Liver (tissue), 9 donors: ENCODE results near the gene IL10RB. TPM values are rescaled to one million over a fixed set of nuclear protein-coding genes. Genes with fewer than 3 reads are reported as not detected.

Experiments
- DNase-seq: peaks from one replicate; pipeline ENCODE4 v3.0.0-alpha.2; 2017; ENCODE audit warnings: low spot score
- H3K27ac ChIP-seq, 2 donors: one replicate each; pipeline ENCODE4 v1.7.0; 2013; ENCODE audit warnings: inconsistent platforms in 2 of 2, low read length in 2 of 2, control low read depth in 1 of 2, low read depth in 1 of 2, mild to moderate bottlenecking in 1 of 2
- H3K27me3 ChIP-seq, 4 donors: one replicate each; pipeline versions ENCODE4 v1.6.1 to v1.7.0; 2013; ENCODE audit warnings: low read length in 3 of 4, inconsistent platforms in 1 of 4, mild to moderate bottlenecking in 1 of 4, moderate library complexity in 1 of 4; ENCODE audit not compliant: control insufficient read depth in 4 of 4, insufficient read depth in 4 of 4
- H3K36me3 ChIP-seq, 4 donors: one replicate each; pipeline versions ENCODE4 v1.6.1 to v1.7.0; 2013; ENCODE audit warnings: low read length in 3 of 4, mild to moderate bottlenecking in 3 of 4, low read depth in 1 of 4, moderate library complexity in 1 of 4; ENCODE audit not compliant: control insufficient read depth in 4 of 4, insufficient read depth in 3 of 4
- H3K4me1 ChIP-seq, 4 donors: one replicate each; pipeline versions ENCODE4 v1.6.1 to v1.7.0; 2013; ENCODE audit warnings: low read length in 3 of 4, mild to moderate bottlenecking in 3 of 4, moderate library complexity in 1 of 4; ENCODE audit not compliant: control insufficient read depth in 4 of 4, insufficient read depth in 4 of 4
- H3K4me3 ChIP-seq, 3 donors: one replicate each; pipeline versions ENCODE4 v1.6.1 to v1.7.0; 2013; ENCODE audit warnings: low read length in 3 of 3, control low read depth in 1 of 3, low read depth in 1 of 3, mild to moderate bottlenecking in 1 of 3
- H3K9ac ChIP-seq, 2 donors: one replicate each; pipeline ENCODE4 v1.7.0; 2013; ENCODE audit warnings: low read length in 2 of 2, mild to moderate bottlenecking in 2 of 2, moderate library complexity in 2 of 2, control low read depth in 1 of 2, low read depth in 1 of 2
- H3K9me3 ChIP-seq, 4 donors: one replicate each; pipeline versions ENCODE4 v1.6.1 to v1.7.0; 2013; ENCODE audit warnings: low read length in 3 of 4; ENCODE audit not compliant: control insufficient read depth in 4 of 4
- EGR1 ChIP-seq, 2 donors: IDR thresholded peaks; 2 replicates each; pipeline ENCODE4 v1.6.1; 2016 to 2018; ENCODE audit warnings: antibody characterized with exemption in 2 of 2, low read depth in 2 of 2
- FOXA1 ChIP-seq: IDR thresholded peaks from 2 replicates; pipeline ENCODE4 v1.6.1; 2016; ENCODE audit warnings: antibody characterized with exemption
- FOXA2 ChIP-seq: IDR thresholded peaks from 2 replicates; pipeline ENCODE4 v1.6.1; 2016; ENCODE audit warnings: antibody characterized with exemption
- GABPA ChIP-seq, 2 donors: IDR thresholded peaks in 1 of 2; conservative IDR thresholded peaks in 1 of 2; 2 replicates each; pipeline ENCODE4 v1.6.1; 2016; ENCODE audit warnings: antibody characterized with exemption in 2 of 2, mild to moderate bottlenecking in 1 of 2, moderate library complexity in 1 of 2
- HNF4A ChIP-seq, 2 donors: conservative IDR thresholded peaks; 2 replicates each; pipeline ENCODE4 v1.6.1; 2016; ENCODE audit warnings: antibody characterized with exemption in 2 of 2, mild to moderate bottlenecking in 2 of 2
- HNF4G ChIP-seq: IDR thresholded peaks from 2 replicates; pipeline ENCODE4 v1.6.1; 2016; ENCODE audit warnings: antibody characterized with exemption
- JUND ChIP-seq, 2 donors: IDR thresholded peaks; 2 replicates each; pipeline ENCODE4 v1.6.1; 2016; ENCODE audit warnings: antibody characterized with exemption in 2 of 2
- NR2F2 ChIP-seq: IDR thresholded peaks from 2 replicates; pipeline ENCODE4 v1.6.1; 2016; ENCODE audit warnings: antibody characterized with exemption
- RAD21 ChIP-seq, 2 donors: IDR thresholded peaks; 2 replicates each; pipeline ENCODE4 v1.6.1; 2016; ENCODE audit warnings: antibody characterized with exemption in 2 of 2, mild to moderate bottlenecking in 2 of 2
- RXRA ChIP-seq, 2 donors: IDR thresholded peaks; 2 replicates each; pipeline ENCODE4 v1.6.1; 2017 to 2018; ENCODE audit warnings: antibody characterized with exemption in 2 of 2, mild to moderate bottlenecking in 1 of 2
- SP1 ChIP-seq: IDR thresholded peaks from 2 replicates; pipeline ENCODE4 v1.6.1; 2018; ENCODE audit warnings: antibody characterized with exemption, mild to moderate bottlenecking
- TAF1 ChIP-seq: conservative IDR thresholded peaks from 2 replicates; pipeline ENCODE4 v1.6.1; 2016; ENCODE audit warnings: antibody characterized with exemption, mild to moderate bottlenecking
- YY1 ChIP-seq: IDR thresholded peaks from 2 replicates; pipeline ENCODE4 v1.6.1; 2016; ENCODE audit warnings: antibody characterized with exemption, mild to moderate bottlenecking
- WGBS: extraction: QIAGEN DNeasy Blood & Tissue Kit; methylation state at CpG from one replicate; pipeline ENCODE4 v1.1.7; 2013; 5-methylcytosine and 5-hydroxymethylcytosine counted together
- polyA plus RNA-seq, 2 donors: library from polyadenylated mRNA; stranded (reverse) in 1 of 2; unstranded in 1 of 2; fragments of 200-250 nt in 1 of 2; fragments of >200 nt in 1 of 2; fragmentation: Nextera tagmentation in 1 of 2; extraction: Ambion mirVana in 1 of 2; gene quantifications; one replicate each; pipeline versions ENCODE4 v1.2.1 to v1.2.3, GENCODE V29; 2013 to 2015
- total RNA-seq, 2 donors: library from RNA; depleted of rRNA; stranded (reverse); fragments of >200 nt; gene quantifications; one replicate each; pipeline ENCODE4 v1.2.3, GENCODE V29; 2014
- TF ChIP-seq, protein P1 (sequence below): IDR thresholded peaks from 2 replicates; pipeline ENCODE4 v1.6.1; 2016; ENCODE audit warnings: antibody characterized with exemption
- TF ChIP-seq, protein P2 (sequence below): IDR thresholded peaks from 2 replicates; pipeline ENCODE4 v1.6.1; 2016; ENCODE audit warnings: antibody characterized with exemption, mild to moderate bottlenecking
- TF ChIP-seq, protein P3 (sequence below): fragments of 150-350 bp; IDR thresholded peaks from 2 replicates; pipeline ENCODE4 v1.5.1; 2017; ENCODE audit warnings: improper control_type of control experiment, low read depth, low read length; ENCODE audit not compliant: missing input control
- TF ChIP-seq, protein P4 (sequence below): IDR thresholded peaks from 2 replicates; pipeline ENCODE4 v1.6.1; 2016; ENCODE audit warnings: antibody characterized with exemption
- TF ChIP-seq, protein P5 (sequence below): IDR thresholded peaks from 2 replicates; pipeline ENCODE4 v1.6.1; 2016; ENCODE audit warnings: antibody characterized with exemption
- donor health status: healthy.
- donor health status: healthy.
- donor health status: healthy.
- donor health status: healthy.
- donor health status: healthy.

IL10RB gene
- total and polyA plus RNA-seq, 4 donors, result 16.1 to 22.1 (median 18.8) TPM

DNA sequence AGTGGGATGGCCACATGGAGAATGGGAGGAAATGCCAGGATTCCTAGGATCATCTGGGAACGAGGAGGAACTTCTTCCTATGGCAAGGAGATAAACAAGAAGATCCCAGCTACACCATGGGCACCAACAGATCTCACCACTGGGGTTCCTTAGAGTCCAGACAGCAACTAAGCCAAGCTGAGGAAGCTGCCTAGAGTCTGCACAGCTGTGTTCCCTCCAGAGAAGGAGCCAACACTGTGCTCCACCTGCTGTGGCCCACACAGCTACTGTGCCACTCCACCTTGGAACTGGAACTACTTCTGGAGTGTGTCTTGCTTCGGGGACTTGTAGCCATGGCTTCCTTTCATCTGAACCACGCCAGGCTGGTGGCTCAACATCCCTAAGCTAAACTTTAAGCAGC lies 64.6 kb downstream of the IL10RB start:
- Histone ChIP-seq H3K27me3 (no peaks in the 10 kb centered on the region), H3K36me3 (peaks cover 0 to 11% (median 3%) of the 10 kb centered on the region in 4 donors), H3K4me3 (no peak overlapping the region), H3K9me3 (no peaks in the 10 kb centered on the region), H3K9ac (no peak overlapping the region), H3K27ac (no peak overlapping the region), H3K4me1 (peaks cover 4 to 27% (median 14%) of the 10 kb centered on the region in 4 donors)
- WGBS, result 94% methylated on average over 3 of the region's 3 CpGs
- TF ChIP-seq TAF1 (no peak), FOXA2 (no peak), EGR1 (IDR thresholded peaks at IDR 0.05; ENCODE audit: low read depth in 2 of 2) (no peak), FOXA1 (no peak)
- TF ChIP-seq, protein P1, sequence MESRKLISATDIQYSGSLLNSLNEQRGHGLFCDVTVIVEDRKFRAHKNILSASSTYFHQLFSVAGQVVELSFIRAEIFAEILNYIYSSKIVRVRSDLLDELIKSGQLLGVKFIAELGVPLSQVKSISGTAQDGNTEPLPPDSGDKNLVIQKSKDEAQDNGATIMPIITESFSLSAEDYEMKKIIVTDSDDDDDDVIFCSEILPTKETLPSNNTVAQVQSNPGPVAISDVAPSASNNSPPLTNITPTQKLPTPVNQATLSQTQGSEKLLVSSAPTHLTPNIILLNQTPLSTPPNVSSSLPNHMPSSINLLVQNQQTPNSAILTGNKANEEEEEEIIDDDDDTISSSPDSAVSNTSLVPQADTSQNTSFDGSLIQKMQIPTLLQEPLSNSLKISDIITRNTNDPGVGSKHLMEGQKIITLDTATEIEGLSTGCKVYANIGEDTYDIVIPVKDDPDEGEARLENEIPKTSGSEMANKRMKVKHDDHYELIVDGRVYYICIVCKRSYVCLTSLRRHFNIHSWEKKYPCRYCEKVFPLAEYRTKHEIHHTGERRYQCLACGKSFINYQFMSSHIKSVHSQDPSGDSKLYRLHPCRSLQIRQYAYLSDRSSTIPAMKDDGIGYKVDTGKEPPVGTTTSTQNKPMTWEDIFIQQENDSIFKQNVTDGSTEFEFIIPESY, result no peak
- TF ChIP-seq, protein P2, sequence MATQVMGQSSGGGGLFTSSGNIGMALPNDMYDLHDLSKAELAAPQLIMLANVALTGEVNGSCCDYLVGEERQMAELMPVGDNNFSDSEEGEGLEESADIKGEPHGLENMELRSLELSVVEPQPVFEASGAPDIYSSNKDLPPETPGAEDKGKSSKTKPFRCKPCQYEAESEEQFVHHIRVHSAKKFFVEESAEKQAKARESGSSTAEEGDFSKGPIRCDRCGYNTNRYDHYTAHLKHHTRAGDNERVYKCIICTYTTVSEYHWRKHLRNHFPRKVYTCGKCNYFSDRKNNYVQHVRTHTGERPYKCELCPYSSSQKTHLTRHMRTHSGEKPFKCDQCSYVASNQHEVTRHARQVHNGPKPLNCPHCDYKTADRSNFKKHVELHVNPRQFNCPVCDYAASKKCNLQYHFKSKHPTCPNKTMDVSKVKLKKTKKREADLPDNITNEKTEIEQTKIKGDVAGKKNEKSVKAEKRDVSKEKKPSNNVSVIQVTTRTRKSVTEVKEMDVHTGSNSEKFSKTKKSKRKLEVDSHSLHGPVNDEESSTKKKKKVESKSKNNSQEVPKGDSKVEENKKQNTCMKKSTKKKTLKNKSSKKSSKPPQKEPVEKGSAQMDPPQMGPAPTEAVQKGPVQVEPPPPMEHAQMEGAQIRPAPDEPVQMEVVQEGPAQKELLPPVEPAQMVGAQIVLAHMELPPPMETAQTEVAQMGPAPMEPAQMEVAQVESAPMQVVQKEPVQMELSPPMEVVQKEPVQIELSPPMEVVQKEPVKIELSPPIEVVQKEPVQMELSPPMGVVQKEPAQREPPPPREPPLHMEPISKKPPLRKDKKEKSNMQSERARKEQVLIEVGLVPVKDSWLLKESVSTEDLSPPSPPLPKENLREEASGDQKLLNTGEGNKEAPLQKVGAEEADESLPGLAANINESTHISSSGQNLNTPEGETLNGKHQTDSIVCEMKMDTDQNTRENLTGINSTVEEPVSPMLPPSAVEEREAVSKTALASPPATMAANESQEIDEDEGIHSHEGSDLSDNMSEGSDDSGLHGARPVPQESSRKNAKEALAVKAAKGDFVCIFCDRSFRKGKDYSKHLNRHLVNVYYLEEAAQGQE, result no peak
- DNase-seq, result no peak

DNA sequence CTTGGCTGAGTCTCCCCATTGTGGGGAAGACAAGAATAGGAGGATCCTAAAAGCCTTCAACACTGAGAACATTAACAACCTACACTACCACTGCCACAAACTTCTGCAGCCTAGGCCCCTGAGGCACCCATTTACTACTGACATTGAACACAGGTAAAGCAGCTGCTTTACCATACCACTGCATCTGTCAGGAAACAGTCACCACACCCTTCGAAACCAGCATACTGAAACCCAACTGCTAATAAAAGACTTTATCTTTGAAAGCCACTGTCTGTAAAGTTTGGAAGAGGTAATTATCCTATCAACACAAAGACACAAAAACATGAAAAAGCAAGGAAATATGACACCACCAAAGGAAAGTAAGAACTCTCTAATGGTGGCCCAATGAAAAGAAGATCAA lies 66.0 kb downstream of the IL10RB start:
- Histone ChIP-seq H3K27me3 (no peaks in the 10 kb centered on the region), H3K9ac (no peak overlapping the region), H3K4me3 (no peak overlapping the region), H3K27ac (no peak overlapping the region), H3K4me1 (peaks cover 0 to 14% (median 6%) of the 10 kb centered on the region in 4 donors), H3K9me3 (no peaks in the 10 kb centered on the region), H3K36me3 (peaks cover 0 to 11% (median 4%) of the 10 kb centered on the region in 4 donors)
- TF ChIP-seq FOXA1 (no peak), FOXA2 (no peak), HNF4A (conservative IDR thresholded peaks at IDR 0.05) (no peak), SP1 (no peak), NR2F2 (no peak), EGR1 (IDR thresholded peaks at IDR 0.05; ENCODE audit: low read depth in 2 of 2) (no peak), RXRA (IDR thresholded peaks at IDR 0.05) (no peak), TAF1 (no peak), RAD21 (IDR thresholded peaks at IDR 0.05) (no peak), JUND (IDR thresholded peaks at IDR 0.05) (no peak), HNF4G (no peak), YY1 (no peak), GABPA (IDR thresholded peaks at IDR 0.05 in 1 of 2, conservative IDR thresholded peaks at IDR 0.05 in 1 of 2) (no peak)
- TF ChIP-seq, protein P3, sequence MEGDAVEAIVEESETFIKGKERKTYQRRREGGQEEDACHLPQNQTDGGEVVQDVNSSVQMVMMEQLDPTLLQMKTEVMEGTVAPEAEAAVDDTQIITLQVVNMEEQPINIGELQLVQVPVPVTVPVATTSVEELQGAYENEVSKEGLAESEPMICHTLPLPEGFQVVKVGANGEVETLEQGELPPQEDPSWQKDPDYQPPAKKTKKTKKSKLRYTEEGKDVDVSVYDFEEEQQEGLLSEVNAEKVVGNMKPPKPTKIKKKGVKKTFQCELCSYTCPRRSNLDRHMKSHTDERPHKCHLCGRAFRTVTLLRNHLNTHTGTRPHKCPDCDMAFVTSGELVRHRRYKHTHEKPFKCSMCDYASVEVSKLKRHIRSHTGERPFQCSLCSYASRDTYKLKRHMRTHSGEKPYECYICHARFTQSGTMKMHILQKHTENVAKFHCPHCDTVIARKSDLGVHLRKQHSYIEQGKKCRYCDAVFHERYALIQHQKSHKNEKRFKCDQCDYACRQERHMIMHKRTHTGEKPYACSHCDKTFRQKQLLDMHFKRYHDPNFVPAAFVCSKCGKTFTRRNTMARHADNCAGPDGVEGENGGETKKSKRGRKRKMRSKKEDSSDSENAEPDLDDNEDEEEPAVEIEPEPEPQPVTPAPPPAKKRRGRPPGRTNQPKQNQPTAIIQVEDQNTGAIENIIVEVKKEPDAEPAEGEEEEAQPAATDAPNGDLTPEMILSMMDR, result no peak
- TF ChIP-seq, protein P2, result no peak
- TF ChIP-seq, protein P1, result no peak
- TF ChIP-seq, protein P4, sequence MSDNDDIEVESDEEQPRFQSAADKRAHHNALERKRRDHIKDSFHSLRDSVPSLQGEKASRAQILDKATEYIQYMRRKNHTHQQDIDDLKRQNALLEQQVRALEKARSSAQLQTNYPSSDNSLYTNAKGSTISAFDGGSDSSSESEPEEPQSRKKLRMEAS, result no peak
- TF ChIP-seq, protein P5, sequence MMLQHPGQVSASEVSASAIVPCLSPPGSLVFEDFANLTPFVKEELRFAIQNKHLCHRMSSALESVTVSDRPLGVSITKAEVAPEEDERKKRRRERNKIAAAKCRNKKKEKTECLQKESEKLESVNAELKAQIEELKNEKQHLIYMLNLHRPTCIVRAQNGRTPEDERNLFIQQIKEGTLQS, result no peak
- no peak for DNase-seq
- WGBS, result 98% methylated on average over 1 of the region's 1 CpG
